ENCODE results near the gene SULT2A1.

The SULT2A1 gene

GRCh38 chr19:47839411-47839810 is 46.7 kb downstream of the SULT2A1 start:
- no peak overlapping the region for H3K9ac ChIP-seq (ENCODE audit: low read depth, low read length, poor library complexity, severe bottlenecking)
- no peaks in the 10 kb centered on the region for H4K20me1 ChIP-seq (ENCODE audit: insufficient read depth, low read length, poor library complexity, severe bottlenecking)
- H3F3A ChIP-seq (ENCODE audit: low read depth), result no peaks in the 10 kb centered on the region
- H3K4me1 ChIP-seq (ENCODE audit: insufficient read depth, low read length, poor library complexity, severe bottlenecking), result no peaks in the 10 kb centered on the region
- no peak overlapping the region for H3K4me2 ChIP-seq (ENCODE audit: low read depth, low read length, poor library complexity, severe bottlenecking)
- H3K4me3 ChIP-seq (ENCODE audit: low read length, poor library complexity, severe bottlenecking), result no peak overlapping the region
- H3K79me2 ChIP-seq (ENCODE audit: insufficient read depth, low read length), result no peaks in the 10 kb centered on the region
- no peak for TF ChIP-seq EZH2phosphoT487 (IDR thresholded peaks at IDR 0.05; ENCODE audit: borderline replicate concordance)
- no peak for TF ChIP-seq CTCF (conservative IDR thresholded peaks at IDR 0.05; ENCODE audit: low read length)
- H3K9me2 ChIP-seq (replicated peaks; ENCODE audit: low read depth, low read length), result no peaks in the 10 kb centered on the region
- H3K36me3 ChIP-seq (ENCODE audit: insufficient read depth, low read length), result no peaks in the 10 kb centered on the region
- H2AFZ ChIP-seq (ENCODE audit: low read length), result no peak overlapping the region
- H3K9me3 ChIP-seq (ENCODE audit: insufficient read depth, low read depth, low read length), result no peaks in the 10 kb centered on the region
- H3K27me3 ChIP-seq (ENCODE audit: insufficient read depth, low read length, poor library complexity, severe bottlenecking), result no peaks in the 10 kb centered on the region

GRCh38 chr19:47836038-47836437 is 50.1 kb downstream of the SULT2A1 start:
- no peak overlapping the region for H3K4me2 ChIP-seq (ENCODE audit: low read depth, low read length, poor library complexity, severe bottlenecking)
- H3K79me2 ChIP-seq (ENCODE audit: insufficient read depth, low read length), result no peaks in the 10 kb centered on the region
- H3K4me3 ChIP-seq (ENCODE audit: low read length, poor library complexity, severe bottlenecking), result no peak overlapping the region
- no peaks in the 10 kb centered on the region for H3F3A ChIP-seq (ENCODE audit: low read depth)
- no peaks in the 10 kb centered on the region for H3K9me2 ChIP-seq (replicated peaks; ENCODE audit: low read depth, low read length)
- TF ChIP-seq CTCF (conservative IDR thresholded peaks at IDR 0.05; ENCODE audit: low read length) (no peak), EZH2phosphoT487 (IDR thresholded peaks at IDR 0.05; ENCODE audit: borderline replicate concordance) (no peak)
- H4K20me1 ChIP-seq (ENCODE audit: insufficient read depth, low read length, poor library complexity, severe bottlenecking), result no peaks in the 10 kb centered on the region
- H2AFZ ChIP-seq (ENCODE audit: low read length), result no peak overlapping the region
- no peaks in the 10 kb centered on the region for H3K36me3 ChIP-seq (ENCODE audit: insufficient read depth, low read length)
- no peak overlapping the region for H3K9ac ChIP-seq (ENCODE audit: low read depth, low read length, poor library complexity, severe bottlenecking)
- H3K9me3 ChIP-seq (ENCODE audit: insufficient read depth, low read depth, low read length), result no peaks in the 10 kb centered on the region
- H3K4me1 ChIP-seq (ENCODE audit: insufficient read depth, low read length, poor library complexity, severe bottlenecking), result no peaks in the 10 kb centered on the region
- no peaks in the 10 kb centered on the region for H3K27me3 ChIP-seq (ENCODE audit: insufficient read depth, low read length, poor library complexity, severe bottlenecking)

DNA sequence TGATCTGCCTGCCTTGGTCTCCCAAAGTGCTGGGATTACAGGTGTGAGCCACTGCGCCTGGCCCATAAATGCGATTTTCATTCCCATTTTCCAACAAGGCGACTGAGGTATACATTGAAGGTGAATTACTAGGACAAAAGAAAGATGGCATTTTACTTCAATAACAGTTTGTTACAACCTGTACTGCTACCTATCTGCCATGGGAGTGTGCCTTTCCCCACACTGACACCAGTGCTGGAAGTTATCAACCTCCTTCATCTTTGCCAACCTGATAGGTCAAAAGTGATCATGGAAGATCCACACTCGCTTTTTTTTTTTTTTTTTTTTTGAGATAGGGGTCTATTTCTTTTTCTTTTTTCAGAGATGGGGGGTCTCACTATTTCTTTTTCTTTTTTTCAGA is 53.4 kb downstream of the SULT2A1 start:
- Histone ChIP-seq H3K27me3 (ENCODE audit: insufficient read depth, low read length, poor library complexity, severe bottlenecking) (no peaks in the 10 kb centered on the region), H3K4me3 (ENCODE audit: low read length, poor library complexity, severe bottlenecking) (no peak overlapping the region), H3K9ac (ENCODE audit: low read depth, low read length, poor library complexity, severe bottlenecking) (no peak overlapping the region), H2AFZ (ENCODE audit: low read length) (no peak overlapping the region), H3K79me2 (ENCODE audit: insufficient read depth, low read length) (no peaks in the 10 kb centered on the region), H3F3A (ENCODE audit: low read depth) (no peaks in the 10 kb centered on the region), H3K9me2 (replicated peaks; ENCODE audit: low read depth, low read length) (no peaks in the 10 kb centered on the region), H3K4me1 (ENCODE audit: insufficient read depth, low read length, poor library complexity, severe bottlenecking) (no peaks in the 10 kb centered on the region), H4K20me1 (ENCODE audit: insufficient read depth, low read length, poor library complexity, severe bottlenecking) (no peaks in the 10 kb centered on the region), H3K36me3 (ENCODE audit: insufficient read depth, low read length) (no peaks in the 10 kb centered on the region), H3K9me3 (ENCODE audit: insufficient read depth, low read depth, low read length) (no peaks in the 10 kb centered on the region), H3K4me2 (ENCODE audit: low read depth, low read length, poor library complexity, severe bottlenecking) (no peak overlapping the region)
- TF ChIP-seq EZH2phosphoT487 (IDR thresholded peaks at IDR 0.05; ENCODE audit: borderline replicate concordance) (no peak), CTCF (conservative IDR thresholded peaks at IDR 0.05; ENCODE audit: low read length) (0 out of 2 replicates have a peak, but pooled peaks have one; percentile 14)
